ENCODE data around the gene TCEANC.
A peak's percentile ranks its signal among the peaks of the same experiment; 100 is the strongest.
"Not testable (repeated sequence)": the region's sequence is repeated elsewhere in the genome, so short reads cannot be mapped to it uniquely, and the experiment has no call there.

TCEANC gene

GRCh38 chrX:13658602-13659001, 5.7 kb downstream of the TCEANC start:
- peak in 1 of 2 donors; percentile 33 for DNase-seq

- no peak for DNase-seq
Observed at GRCh38 chrX:13659063-13659462, 6.1 kb downstream of the TCEANC start.

DNA sequence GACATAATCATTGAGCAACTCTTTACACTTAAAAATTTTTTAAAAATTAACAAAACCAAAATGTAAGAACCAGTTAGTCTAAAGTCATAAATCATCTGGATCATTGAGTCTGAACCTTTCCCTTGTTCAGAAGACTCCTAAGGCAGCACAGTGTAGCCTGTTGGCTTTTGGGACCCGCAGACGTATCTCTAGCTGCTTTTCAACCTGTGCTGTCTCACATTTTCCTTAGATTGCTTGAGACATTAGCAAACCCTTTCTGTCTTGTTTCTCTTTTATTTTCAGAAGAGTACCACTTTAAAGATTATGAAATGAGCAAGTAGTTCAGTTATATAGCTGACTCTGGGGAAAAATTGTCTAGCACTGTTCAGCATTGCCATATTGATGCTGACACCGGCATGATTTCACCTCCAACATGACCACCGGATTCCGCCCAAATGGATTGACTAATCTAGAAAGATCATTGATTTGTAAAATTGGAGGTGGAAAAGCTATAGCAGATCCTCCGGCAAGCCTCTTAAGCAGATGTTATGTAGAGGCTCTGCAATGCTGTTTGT, 8.9 kb downstream of the TCEANC start:
- no peak for DNase-seq

- no peak for DNase-seq
Observed at GRCh38 chrX:13662355-13662791, 9.4 kb downstream of the TCEANC start.

- DNase-seq = no peak
Observed at GRCh38 chrX:13664020-13664419, 11.1 kb downstream of the TCEANC start.

DNA sequence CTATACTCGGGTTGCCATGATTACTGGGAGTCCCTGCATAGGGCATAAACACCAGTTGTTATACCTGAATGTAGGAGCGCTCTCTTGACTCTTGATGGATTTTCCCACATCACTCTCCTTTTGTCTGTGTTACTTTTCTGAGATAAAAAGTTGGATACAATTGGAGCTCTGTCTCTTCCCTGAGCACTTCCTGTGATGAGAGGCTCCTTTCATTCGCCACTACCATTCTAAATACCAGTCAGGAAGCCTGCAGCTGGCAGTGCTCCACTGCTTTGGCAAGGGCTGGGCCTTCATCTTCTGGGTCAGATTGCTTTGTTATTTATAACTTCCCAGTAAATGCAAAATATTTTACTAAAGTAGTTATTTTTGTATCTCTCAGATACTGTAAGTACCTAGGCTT, 13.9 kb downstream of the TCEANC start:
- DNase-seq = no peak

- no peak for DNase-seq
Observed at GRCh38 chrX:13667919-13668318, 15.0 kb downstream of the TCEANC start.

GRCh38 chrX:13669246-13669737, 16.4 kb downstream of the TCEANC start:
- DNase-seq = peak; percentile 46 to 48

GRCh38 chrX:13669755-13670154, 16.8 kb downstream of the TCEANC start:
- DNase-seq = not testable (repeated sequence)

DNA sequence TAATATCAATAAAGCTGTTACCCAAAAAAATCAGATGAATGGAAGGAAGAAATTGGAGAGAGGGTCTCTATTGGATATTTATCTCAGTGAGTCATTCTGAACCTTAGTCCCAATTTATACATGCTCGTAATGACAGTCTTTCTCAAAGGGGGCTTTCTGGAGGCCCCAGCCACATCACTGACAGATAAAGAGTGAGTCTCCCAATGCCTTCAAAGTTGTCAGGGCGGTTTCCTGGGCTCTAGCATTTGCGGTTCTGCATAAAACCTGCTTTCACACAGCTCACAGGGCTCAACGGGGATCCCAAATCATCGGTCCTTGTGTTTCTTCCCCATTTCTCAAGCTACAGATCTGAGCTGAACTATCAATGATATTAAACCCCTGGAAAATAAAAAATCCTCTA, 17.3 kb downstream of the TCEANC start:
- no peak for DNase-seq

- DNase-seq = no peak
Observed at GRCh38 chrX:13673016-13673415, 20.1 kb downstream of the TCEANC start.

- DNase-seq = no peak
Observed at GRCh38 chrX:13676885-13677284, 23.9 kb downstream of the TCEANC start.

GRCh38 chrX:13679700-13680099, 26.8 kb downstream of the TCEANC start:
- not testable (repeated sequence) for DNase-seq

- DNase-seq = no peak
Observed at GRCh38 chrX:13681595-13681994, 28.7 kb downstream of the TCEANC start.

GRCh38 chrX:13684361-13684760, 31.4 kb downstream of the TCEANC start:
- DNase-seq = no peak

GRCh38 chrX:13685126-13685763, 32.3 kb downstream of the TCEANC start:
- no peak for DNase-seq

DNA sequence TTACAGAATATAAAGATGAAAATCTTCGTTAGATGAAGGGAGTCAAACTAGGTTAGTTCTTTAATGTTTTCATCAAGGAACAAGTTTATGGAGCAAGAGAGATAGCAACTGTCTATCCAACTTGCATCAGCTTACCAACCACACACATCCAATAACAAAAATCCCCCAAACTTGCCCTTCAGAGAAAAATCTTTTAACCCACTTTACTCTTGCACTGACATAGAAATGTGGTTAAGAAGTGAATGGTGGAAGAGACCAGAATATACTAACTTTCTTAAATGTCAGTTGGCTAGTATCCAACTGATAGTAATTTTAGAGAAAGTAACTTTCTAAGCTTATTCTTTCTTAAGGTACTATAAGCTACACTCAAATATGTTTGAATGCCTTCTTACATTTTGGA, 34.3 kb downstream of the TCEANC start:
- DNase-seq = no peak

GRCh38 chrX:13688384-13688957, 35.5 kb downstream of the TCEANC start:
- no peak for DNase-seq

GRCh38 chrX:13688958-13689740, 36.2 kb downstream of the TCEANC start, which contains the start of gene RAB9A:
RAB9A (plus strand) TSS chrX:13689128; CDS start chrX:13708747, 19,619 bp downstream.
- peak; percentile 73 to 80 for DNase-seq

GRCh38 chrX:13689741-13690211, 36.8 kb downstream of the TCEANC start:
- DNase-seq = no peak

- no peak for DNase-seq
Observed at GRCh38 chrX:13690836-13691235, 37.9 kb downstream of the TCEANC start.

DNA sequence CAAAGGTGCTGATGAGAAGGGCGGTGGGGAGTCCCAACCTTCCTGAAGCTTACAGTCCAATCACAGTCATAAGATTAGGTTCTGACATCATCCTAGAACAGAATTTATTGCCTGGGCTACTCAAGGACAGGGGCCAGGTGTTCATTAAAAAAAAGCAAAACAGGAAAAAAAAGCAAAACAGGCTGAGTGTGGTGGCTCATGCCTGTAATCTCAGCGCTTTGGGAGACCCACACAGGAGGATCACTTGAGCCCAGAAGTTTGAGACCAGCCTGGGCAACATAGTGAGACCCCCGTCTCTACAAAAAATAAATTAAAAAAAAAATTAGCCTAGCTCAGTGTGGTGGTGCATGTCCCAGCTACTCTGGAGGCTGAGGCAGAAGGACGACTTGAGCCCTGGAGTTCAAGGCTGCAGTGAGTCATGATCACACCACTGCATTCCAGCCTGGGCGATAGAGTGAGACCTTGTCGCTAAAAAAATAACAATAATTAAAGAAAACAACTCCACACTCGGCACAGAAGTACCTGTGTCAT, 39.0 kb downstream of the TCEANC start:
- no peak for DNase-seq

- DNase-seq = no peak
Observed at GRCh38 chrX:13692771-13693231, 39.9 kb downstream of the TCEANC start.
